Thoracic aorta (tissue), 2 donors: ENCODE results near the gene ALK. TPM values are rescaled to one million over a fixed set of nuclear protein-coding genes. Genes with fewer than 3 reads are reported as not detected.

Experiments used
- ATAC-seq: fragments of 150-250 bp; one replicate; pipeline ENCODE4 v1.8.0; 2017; ENCODE audit warnings: low read depth; ENCODE audit not compliant: insufficient number of reproducible peaks, low FRiP score
- DNase-seq: peaks from one replicate; pipeline ENCODE4 v3.0.0-alpha.2; 2020; ENCODE audit warnings: low spot score
- H3K27ac ChIP-seq, 2 donors: fragments of 200-600 bp; sonication (generic); 1 replicate in 1 of 2; 2 replicates in 1 of 2; pipeline ENCODE4 v1.5.1; 2016; ENCODE audit warnings: mild to moderate bottlenecking in 2 of 2, moderate library complexity in 2 of 2
- H3K27me3 ChIP-seq: fragments of 200-600 bp; sonication (generic); replicated peaks from 2 replicates; pipeline ENCODE4 v1.6.0; 2016; ENCODE audit warnings: mild to moderate bottlenecking; ENCODE audit not compliant: insufficient read depth
- H3K36me3 ChIP-seq: fragments of 200-600 bp; sonication (generic); one replicate; pipeline ENCODE4 v1.5.1; 2016
- H3K4me1 ChIP-seq, 2 donors: fragments of 200-600 bp; sonication (generic); 1 replicate in 1 of 2; 2 replicates in 1 of 2; pipeline versions ENCODE4 v1.5.1 to v1.6.0; 2016; ENCODE audit warnings: low read depth in 2 of 2, mild to moderate bottlenecking in 1 of 2; ENCODE audit not compliant: control insufficient read depth in 1 of 2
- H3K4me3 ChIP-seq: fragments of 200-600 bp; sonication (generic); 2 replicates; pipeline ENCODE4 v1.5.1; 2016; ENCODE audit warnings: mild to moderate bottlenecking
- H3K9me3 ChIP-seq: fragments of 200-600 bp; sonication (generic); 2 replicates; pipeline ENCODE4 v1.5.1; 2016
- total RNA-seq, 2 donors: library from RNA; depleted of rRNA; stranded (reverse); fragments of >200 nt; gene quantifications; one replicate each; pipeline versions ENCODE4 v1.1.0 to v1.2.3, GENCODE V29; 2016
- TF ChIP-seq, protein P1 (sequence below): fragments of 200-600 bp; sonication (generic); IDR thresholded peaks from one replicate; pipeline ENCODE4 v1.5.1; 2019; ENCODE audit warnings: antibody characterized with exemption

ALK gene
- total RNA-seq, 2 donors from 2014 or later = 2.0 TPM; not detected in 1

DNA sequence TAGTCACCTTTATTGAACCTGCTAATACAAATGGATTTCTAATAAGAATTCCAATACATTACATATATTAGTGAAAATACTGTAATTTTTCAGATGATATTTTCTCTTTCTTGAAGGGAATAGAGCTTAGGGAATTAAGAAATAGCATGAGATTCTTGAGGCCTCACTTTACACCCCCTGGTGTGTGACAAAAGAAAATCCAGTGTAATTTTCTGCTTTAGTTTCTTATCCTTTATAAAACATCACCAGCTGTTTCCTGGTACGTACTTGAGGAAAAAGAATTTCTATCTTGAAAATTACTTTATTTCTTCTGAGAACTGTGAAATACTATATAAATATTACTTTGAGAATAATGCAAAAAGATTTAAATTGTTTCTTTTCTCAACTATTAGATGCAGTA lies 734.6 kb downstream of the ALK start:
- Histone ChIP-seq H3K4me3 (no peak overlapping the region), H3K27me3 (no peaks in the 10 kb centered on the region), H3K27ac (no peak overlapping the region), H3K36me3 (peaks cover 4% of the 10 kb centered on the region), H3K9me3 (no peaks in the 10 kb centered on the region), H3K4me1 (no peaks in the 10 kb centered on the region)
- ATAC-seq (no peak), DNase-seq (no peak)
- TF ChIP-seq, protein P1, sequence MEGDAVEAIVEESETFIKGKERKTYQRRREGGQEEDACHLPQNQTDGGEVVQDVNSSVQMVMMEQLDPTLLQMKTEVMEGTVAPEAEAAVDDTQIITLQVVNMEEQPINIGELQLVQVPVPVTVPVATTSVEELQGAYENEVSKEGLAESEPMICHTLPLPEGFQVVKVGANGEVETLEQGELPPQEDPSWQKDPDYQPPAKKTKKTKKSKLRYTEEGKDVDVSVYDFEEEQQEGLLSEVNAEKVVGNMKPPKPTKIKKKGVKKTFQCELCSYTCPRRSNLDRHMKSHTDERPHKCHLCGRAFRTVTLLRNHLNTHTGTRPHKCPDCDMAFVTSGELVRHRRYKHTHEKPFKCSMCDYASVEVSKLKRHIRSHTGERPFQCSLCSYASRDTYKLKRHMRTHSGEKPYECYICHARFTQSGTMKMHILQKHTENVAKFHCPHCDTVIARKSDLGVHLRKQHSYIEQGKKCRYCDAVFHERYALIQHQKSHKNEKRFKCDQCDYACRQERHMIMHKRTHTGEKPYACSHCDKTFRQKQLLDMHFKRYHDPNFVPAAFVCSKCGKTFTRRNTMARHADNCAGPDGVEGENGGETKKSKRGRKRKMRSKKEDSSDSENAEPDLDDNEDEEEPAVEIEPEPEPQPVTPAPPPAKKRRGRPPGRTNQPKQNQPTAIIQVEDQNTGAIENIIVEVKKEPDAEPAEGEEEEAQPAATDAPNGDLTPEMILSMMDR = no peak

DNA sequence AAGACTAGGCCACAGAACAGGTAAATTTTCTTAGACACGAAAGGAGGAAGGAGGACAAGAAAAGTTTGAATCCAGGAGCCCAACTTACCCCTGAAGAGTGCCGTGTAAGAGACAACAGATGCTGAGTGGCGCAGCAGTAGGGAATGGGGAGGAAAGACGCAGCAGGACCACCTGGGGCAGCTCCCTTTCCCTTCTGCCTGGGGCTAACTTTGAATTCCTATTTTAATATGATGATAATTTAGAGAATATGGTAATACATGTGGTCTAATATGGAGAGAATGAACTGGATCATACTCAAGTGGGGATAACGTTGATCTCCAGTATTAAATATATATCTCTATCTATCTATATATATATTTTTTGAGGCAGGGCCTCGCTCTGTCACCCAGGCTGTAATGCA lies 736.9 kb downstream of the ALK start:
- no peaks in the 10 kb centered on the region for H3K27me3 ChIP-seq
- TF ChIP-seq, protein P1 = no peak
- H3K4me3 ChIP-seq = no peak overlapping the region
- no peaks in the 10 kb centered on the region for H3K9me3 ChIP-seq
- no peak for DNase-seq
- peaks cover 4% of the 10 kb centered on the region for H3K36me3 ChIP-seq
- no peak overlapping the region for H3K27ac ChIP-seq
- no peaks in the 10 kb centered on the region for H3K4me1 ChIP-seq
- ATAC-seq = no peak

DNA sequence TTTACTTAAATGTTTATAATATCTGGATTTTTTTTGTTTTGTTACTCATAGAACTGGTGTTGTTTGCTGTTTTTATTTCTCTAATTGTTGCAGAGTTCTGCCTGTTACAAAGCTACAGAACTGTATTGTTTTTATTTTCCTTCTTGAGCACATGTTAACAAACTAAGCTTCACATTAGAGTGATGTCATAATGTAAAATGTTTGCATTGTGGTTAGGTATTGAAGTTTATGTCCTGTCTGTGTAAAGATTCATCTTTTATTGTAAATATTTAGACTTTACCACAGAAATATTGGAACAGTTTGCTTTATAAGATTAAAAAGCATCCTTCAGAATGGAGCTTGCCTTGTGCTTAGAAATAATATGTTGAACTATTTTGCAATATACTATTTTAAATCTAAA lies 738.5 kb downstream of the ALK start:
- H3K36me3 ChIP-seq = peaks cover 4% of the 10 kb centered on the region
- TF ChIP-seq, protein P1 = no peak
- no peak overlapping the region for H3K4me3 ChIP-seq
- ATAC-seq (no peak), DNase-seq (no peak)
- H3K27me3 ChIP-seq = no peaks in the 10 kb centered on the region
- no peak overlapping the region for H3K27ac ChIP-seq
- H3K9me3 ChIP-seq = no peaks in the 10 kb centered on the region
- no peaks in the 10 kb centered on the region for H3K4me1 ChIP-seq

DNA sequence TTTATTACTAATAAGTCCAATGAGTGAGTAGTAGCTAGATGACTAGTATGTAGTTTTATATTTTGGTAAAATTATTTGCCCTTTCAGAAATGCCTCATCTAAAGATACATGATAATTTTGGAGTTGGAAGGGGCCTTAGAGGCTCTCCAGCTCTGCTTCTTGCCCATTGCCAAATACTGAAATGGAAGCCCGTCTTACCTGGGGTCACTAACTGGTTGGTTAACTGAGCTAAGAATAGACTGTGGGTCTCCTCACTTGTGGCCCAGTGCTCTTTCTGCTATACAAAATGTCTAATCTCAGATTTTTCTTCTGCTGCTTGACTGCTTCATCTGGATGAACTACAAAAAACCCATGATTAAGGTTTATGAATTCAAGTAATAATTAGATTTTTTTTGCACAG lies 739.1 kb downstream of the ALK start:
- no peak for DNase-seq
- H3K4me1 ChIP-seq = no peaks in the 10 kb centered on the region
- no peak overlapping the region for H3K27ac ChIP-seq
- TF ChIP-seq, protein P1 = no peak
- no peaks in the 10 kb centered on the region for H3K27me3 ChIP-seq
- no peak for ATAC-seq
- peaks cover 4% of the 10 kb centered on the region for H3K36me3 ChIP-seq
- H3K9me3 ChIP-seq = no peaks in the 10 kb centered on the region
- H3K4me3 ChIP-seq = no peak overlapping the region

DNA sequence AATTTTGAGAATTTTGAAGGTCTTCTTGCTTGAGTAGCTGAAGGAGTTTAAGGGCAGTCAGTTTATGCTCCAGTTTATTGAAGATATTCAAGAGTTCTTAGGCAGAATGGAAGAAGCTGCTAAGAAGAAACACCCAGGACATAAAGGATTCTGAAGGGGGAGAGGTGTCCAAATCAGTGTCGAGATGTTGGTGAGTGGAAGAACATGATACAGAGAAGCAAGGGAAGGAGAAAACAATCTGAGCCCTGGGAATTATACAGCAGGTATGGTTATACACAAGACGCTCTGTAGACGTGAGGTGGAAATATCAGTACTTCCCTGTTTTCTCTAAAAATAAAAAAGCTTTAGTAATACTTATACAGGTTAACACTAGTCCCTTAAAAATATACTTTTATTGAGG lies 746.0 kb downstream of the ALK start:
- H3K27me3 ChIP-seq = no peaks in the 10 kb centered on the region
- DNase-seq (no peak), ATAC-seq (no peak)
- no peaks in the 10 kb centered on the region for H3K9me3 ChIP-seq
- H3K4me3 ChIP-seq = no peak overlapping the region
- no peak overlapping the region for H3K27ac ChIP-seq
- no peaks in the 10 kb centered on the region for H3K4me1 ChIP-seq
- TF ChIP-seq, protein P1 = no peak
- peaks cover 13% of the 10 kb centered on the region for H3K36me3 ChIP-seq
